ENCODE results near the gene PCDHGA5.
"Not testable (repeated sequence)": the region's sequence is repeated elsewhere in the genome, so short reads cannot be mapped to it uniquely, and the experiment has no call there.

Gene PCDHGA5

DNA sequence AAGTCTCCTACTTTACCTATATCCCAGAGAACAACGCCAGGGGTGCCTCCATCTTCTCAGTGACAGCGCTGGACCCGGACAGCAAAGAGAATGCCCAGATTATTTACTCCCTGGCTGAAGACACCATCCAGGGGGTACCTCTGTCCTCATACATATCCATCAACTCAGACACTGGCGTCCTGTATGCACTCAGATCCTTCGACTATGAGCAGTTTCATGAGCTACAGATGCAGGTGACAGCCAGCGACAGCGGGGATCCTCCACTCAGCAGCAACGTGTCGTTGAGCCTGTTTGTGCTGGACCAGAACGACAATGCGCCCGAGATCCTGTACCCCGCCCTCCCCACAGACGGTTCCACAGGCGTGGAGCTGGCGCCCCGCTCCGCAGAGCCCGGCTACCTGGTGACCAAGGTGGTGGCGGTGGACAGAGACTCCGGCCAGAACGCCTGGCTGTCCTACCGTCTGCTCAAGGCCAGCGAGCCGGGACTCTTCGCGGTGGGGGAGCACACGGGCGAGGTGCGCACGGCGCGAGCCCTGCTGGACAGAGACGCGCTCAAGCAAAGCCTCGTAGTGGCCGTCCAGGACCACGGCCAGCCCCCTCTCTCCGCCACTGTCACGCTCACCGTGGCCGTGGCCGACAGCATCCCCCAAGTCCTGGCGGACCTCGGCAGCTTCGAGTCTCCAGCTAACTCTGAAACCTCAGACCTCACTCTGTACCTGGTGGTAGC is 50.7 kb downstream of the PCDHGA5 start:
- not testable (repeated sequence) for DNase-seq (ENCODE audit: low read depth in 2 of 2)

GRCh38 chr5:141415275-141415618 is 51.3 kb downstream of the PCDHGA5 start:
- not testable (repeated sequence) for DNase-seq (ENCODE audit: low read depth in 2 of 2)

All from stimulated activated CD4-positive, alpha-beta T cell treated with anti-CD3 and anti-CD28 coated beads, Interleukin-4, amount 100 ng/mL, for 48 hours (primary cell).